NAMALWA (cell line): ENCODE measurements around the gene DPH5.

Experiments
- DNase-seq: peaks from one replicate; pipeline ENCODE4 v3.0.0-alpha.2; 2015; ENCODE audit warnings: low spot score

DPH5 gene

GRCh38 chr1:100941580-100942216 is 83.9 kb downstream of the DPH5 start:
- no peak for DNase-seq

- no peak for DNase-seq
Observed at GRCh38 chr1:100941098-100941527, 84.5 kb downstream of the DPH5 start.
